Endothelial cell of umbilical vein (primary cell): ENCODE measurements around the gene SNRNP35. TPM values are rescaled to one million over a fixed set of nuclear protein-coding genes. Genes with fewer than 3 reads are reported as not detected.

ENCODE experiments used
- BruUV-seq: library from RNA; stranded (reverse); fragments of 400-500 nt; replicated peaks from 2 replicates; lab custom pipeline; 2021; lab: Mats Ljungman, UMichigan
- CTCF ChIA-PET: fragments of 300-600, 350-600 bp; sonication (Branson Sonifier 250); formaldehyde crosslinking; loops from one replicate; lab custom pipeline; 2021; ENCODE audit warnings: antibody characterized with exemption, inconsistent platforms; lab: Charles Lee
- POLR2A ChIA-PET: fragments of 300-600, 350-600 bp; sonication (Branson Sonifier 250); formaldehyde crosslinking; loops from one replicate; lab custom pipeline; 2021; ENCODE audit warnings: antibody characterized with exemption, inconsistent platforms; lab: Charles Lee
- DNase-seq: peaks from one replicate; pipeline ENCODE4 v3.0.0-alpha.2; 2011; ENCODE audit warnings: low read depth, low spot score
- FAIRE-seq: peaks from 2 replicates; lab custom pipeline; 2011; peaks lifted over from hg19 to GRCh38; lab: Jason Lieb, UNC
- H2AFZ ChIP-seq: 2 replicates; pipeline ENCODE4 v1.6.0; 2012; ENCODE audit warnings: low read depth, low read length, control low read depth, inconsistent platforms
- H3K27ac ChIP-seq: 2 replicates; pipeline ENCODE4 v1.5.1; 2011; ENCODE audit warnings: low read depth, mild to moderate bottlenecking, control low read depth, low read length, moderate library complexity; ENCODE audit not compliant: insufficient read depth
- H3K27me3 ChIP-seq, 2 experiments: 2 replicates each; pipeline versions ENCODE4 v1.6.0 to v1.6.1; 2011; ENCODE audit warnings: low read length in 2 of 2, mixed read lengths in 1 of 2; ENCODE audit not compliant: control insufficient read depth in 2 of 2, insufficient read depth in 2 of 2
- H3K36me3 ChIP-seq, 2 experiments: 2 replicates in 1 of 2; 3 replicates in 1 of 2; pipeline ENCODE4 v1.5.1; 2011; ENCODE audit warnings: low read length in 2 of 2, mild to moderate bottlenecking in 1 of 2, moderate library complexity in 1 of 2; ENCODE audit not compliant: control insufficient read depth in 2 of 2, insufficient read depth in 2 of 2; ENCODE audit errors: extremely low read depth in 1 of 2
- H3K4me1 ChIP-seq: 3 replicates; pipeline ENCODE4 v1.5.1; 2011; ENCODE audit warnings: mild to moderate bottlenecking, low read length; ENCODE audit not compliant: control insufficient read depth, insufficient read depth; ENCODE audit errors: extremely low read depth
- H3K4me2 ChIP-seq: 2 replicates; pipeline ENCODE4 v1.6.1; 2011; ENCODE audit warnings: low read length, control low read depth, mixed read lengths; ENCODE audit not compliant: insufficient read depth
- H3K4me3 ChIP-seq, 3 experiments: fragments of 200-600 bp in 1 of 3; sonication (generic), shearing (Covaris generic) in 1 of 3; replicated peaks in 1 of 3; 2 replicates each; pipeline ENCODE4 v1.5.1; 2011 to 2016; ENCODE audit warnings: control low read depth in 3 of 3, low read length in 3 of 3, mild to moderate bottlenecking in 2 of 3, inconsistent platforms in 1 of 3, low read depth in 1 of 3, moderate library complexity in 1 of 3; ENCODE audit not compliant: insufficient read depth in 1 of 3
- H3K79me2 ChIP-seq: 2 replicates; pipeline ENCODE4 v1.6.0; 2012; ENCODE audit warnings: low read length, inconsistent platforms; ENCODE audit not compliant: control insufficient read depth, insufficient read depth
- H3K9ac ChIP-seq: replicated peaks from 2 replicates; pipeline ENCODE3; 2011; ENCODE audit warnings: low read length, control low read depth; ENCODE audit not compliant: insufficient read depth; ENCODE audit errors: extremely low read depth
- H3K9me1 ChIP-seq: replicated peaks from 3 replicates; pipeline ENCODE4 v1.6.0; 2011; ENCODE audit warnings: mild to moderate bottlenecking, low read length; ENCODE audit not compliant: control insufficient read depth, insufficient read depth; ENCODE audit errors: extremely low read depth
- H3K9me3 ChIP-seq: replicated peaks from 2 replicates; pipeline ENCODE4 v1.5.1; 2012; ENCODE audit warnings: low read length, inconsistent platforms; ENCODE audit not compliant: control insufficient read depth, insufficient read depth
- H4K20me1 ChIP-seq: replicated peaks from 2 replicates; pipeline ENCODE3; 2011; ENCODE audit warnings: mild to moderate bottlenecking, low read length; ENCODE audit not compliant: control insufficient read depth, insufficient read depth; ENCODE audit errors: extremely low read depth
- EZH2 ChIP-seq: IDR thresholded peaks from 2 replicates; pipeline ENCODE4 v1.6.1; 2012; ENCODE audit warnings: borderline replicate concordance, low read depth, mild to moderate bottlenecking, moderate library complexity, low read length, inconsistent platforms; ENCODE audit not compliant: severe bottlenecking
- FOS ChIP-seq: IDR thresholded peaks from 2 replicates; pipeline ENCODE4 v1.6.1; 2011; ENCODE audit warnings: mild to moderate bottlenecking, low read length, moderate library complexity, borderline replicate concordance; ENCODE audit not compliant: insufficient read depth
- GATA2 ChIP-seq: IDR thresholded peaks from 2 replicates; pipeline ENCODE4 v1.7.0; 2011; ENCODE audit warnings: low read depth, mild to moderate bottlenecking, moderate library complexity, mixed read lengths, low read length; ENCODE audit not compliant: insufficient read length, insufficient read depth
- JUN ChIP-seq: IDR thresholded peaks from 2 replicates; pipeline ENCODE4 v1.6.1; 2011; ENCODE audit warnings: borderline replicate concordance, low read depth; ENCODE audit not compliant: insufficient read length, insufficient read depth
- MYC ChIP-seq: IDR thresholded peaks from one replicate; pipeline ENCODE4 v1.6.1; 2011; ENCODE audit warnings: mild to moderate bottlenecking, low read depth, low read length
- POLR2A ChIP-seq: IDR thresholded peaks from 2 replicates; pipeline ENCODE4 v1.6.1; 2012; ENCODE audit warnings: low read depth, mild to moderate bottlenecking, control low read depth, low read length
- POLR2AphosphoS5 ChIP-seq: IDR thresholded peaks from 2 replicates; pipeline ENCODE4 v1.6.1; 2012; ENCODE audit warnings: low read depth, mild to moderate bottlenecking, control low read depth, low read length, moderate library complexity; ENCODE audit not compliant: insufficient read depth
- dilution Hi-C: fragments of 300-500 bp; cut with MboI; formaldehyde crosslinking; loops from one replicate; pipeline ENCODE4 v1.15.0; 2019; ENCODE audit warnings: low sequenced_read_pairs; ENCODE audit not compliant: extremely low pct_ligation_motif_present
- intact Hi-C: fragments of 100-400 bp; cut with micrococcal nuclease; formaldehyde crosslinking; loops from one replicate; pipeline ENCODE4 v1.10.0; 2022
- polyA plus RNA-seq, 4 experiments: library from polyadenylated mRNA; depleted of rRNA in 3 of 4; stranded (reverse) in 3 of 4; unstranded in 1 of 4; fragments of >200 nt; gene quantifications; 2 replicates each; pipeline versions ENCODE4 v1.2.1 to v1.2.3, GENCODE V29; 2011 to 2012; ENCODE audit warnings: missing spikeins in 1 of 4
- total RNA-seq: library from RNA; stranded (reverse); gene quantifications from 2 replicates; pipeline ENCODE4 v1.2.3, GENCODE V29; 2021
- TF ChIP-seq, protein P1 (sequence below): IDR thresholded peaks from 2 replicates; pipeline ENCODE4 v1.6.1; 2011; ENCODE audit not compliant: insufficient read depth, insufficient read length
- TF ChIP-seq, protein P2 (sequence below), 2 donors: IDR thresholded peaks; 1 replicate in 1 of 2; 2 replicates in 1 of 2; pipeline ENCODE4 v1.5.1; 2011; ENCODE audit warnings: low read length in 2 of 2, mild to moderate bottlenecking in 2 of 2, moderate library complexity in 2 of 2, control low read depth in 1 of 2, inconsistent platforms in 1 of 2, low read depth in 1 of 2; ENCODE audit not compliant: insufficient read depth in 1 of 2; ENCODE audit errors: extremely low read depth in 1 of 2

Gene SNRNP35
- total and polyA plus RNA-seq, 2 donors (not counting 3 experiments of a cell fraction or from before 2014, with no cell fraction given) = 15.9 to 30.6 TPM

DNA sequence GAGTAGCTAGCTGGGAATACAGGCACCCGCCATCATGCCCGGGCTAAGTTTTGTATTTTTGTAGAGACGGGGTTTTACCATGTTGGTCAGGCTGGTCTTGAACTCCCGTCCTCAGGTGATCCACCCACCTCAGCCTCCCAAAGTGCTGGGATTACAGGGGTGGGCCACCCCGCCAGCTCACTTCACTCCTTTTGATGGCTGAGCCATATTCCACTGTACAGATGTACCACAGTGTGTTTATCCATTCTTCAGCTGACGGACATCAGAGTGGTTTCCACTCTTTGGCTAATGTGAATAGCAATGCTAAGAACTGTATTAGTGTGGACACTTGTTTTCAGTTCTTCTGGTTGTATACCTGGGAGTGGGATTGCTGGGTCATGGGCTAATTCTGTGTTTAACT lies 29.5 kb downstream of the SNRNP35 start:
- Histone ChIP-seq H3K36me3 (peaks cover 0 to 3% of the 10 kb centered on the region in 2 experiments), H3K4me3 (no peak overlapping the region), H3K4me1 (peaks cover 8% of the 10 kb centered on the region), H3K9me1 (no peaks in the 10 kb centered on the region), H3K27me3 (no peaks in the 10 kb centered on the region), H3K9ac (no peak overlapping the region), H3K79me2 (no peaks in the 10 kb centered on the region), H3K9me3 (no peaks in the 10 kb centered on the region), H3K4me2 (no peak overlapping the region), H4K20me1 (no peaks in the 10 kb centered on the region), H2AFZ (no peak overlapping the region), H3K27ac (no peak overlapping the region)
- POLR2A ChIA-PET = no interaction called here
- CTCF ChIA-PET = no interaction called here
- dilution Hi-C loops = no loop called here
- intact Hi-C loops = no loop called here
- FAIRE-seq = no peak
- BruUV-seq = no TSS peak
- no peak for DNase-seq
- no peak for TF ChIP-seq POLR2AphosphoS5
- TF ChIP-seq, protein P1, sequence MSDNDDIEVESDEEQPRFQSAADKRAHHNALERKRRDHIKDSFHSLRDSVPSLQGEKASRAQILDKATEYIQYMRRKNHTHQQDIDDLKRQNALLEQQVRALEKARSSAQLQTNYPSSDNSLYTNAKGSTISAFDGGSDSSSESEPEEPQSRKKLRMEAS = no peak
- TF ChIP-seq, protein P2, sequence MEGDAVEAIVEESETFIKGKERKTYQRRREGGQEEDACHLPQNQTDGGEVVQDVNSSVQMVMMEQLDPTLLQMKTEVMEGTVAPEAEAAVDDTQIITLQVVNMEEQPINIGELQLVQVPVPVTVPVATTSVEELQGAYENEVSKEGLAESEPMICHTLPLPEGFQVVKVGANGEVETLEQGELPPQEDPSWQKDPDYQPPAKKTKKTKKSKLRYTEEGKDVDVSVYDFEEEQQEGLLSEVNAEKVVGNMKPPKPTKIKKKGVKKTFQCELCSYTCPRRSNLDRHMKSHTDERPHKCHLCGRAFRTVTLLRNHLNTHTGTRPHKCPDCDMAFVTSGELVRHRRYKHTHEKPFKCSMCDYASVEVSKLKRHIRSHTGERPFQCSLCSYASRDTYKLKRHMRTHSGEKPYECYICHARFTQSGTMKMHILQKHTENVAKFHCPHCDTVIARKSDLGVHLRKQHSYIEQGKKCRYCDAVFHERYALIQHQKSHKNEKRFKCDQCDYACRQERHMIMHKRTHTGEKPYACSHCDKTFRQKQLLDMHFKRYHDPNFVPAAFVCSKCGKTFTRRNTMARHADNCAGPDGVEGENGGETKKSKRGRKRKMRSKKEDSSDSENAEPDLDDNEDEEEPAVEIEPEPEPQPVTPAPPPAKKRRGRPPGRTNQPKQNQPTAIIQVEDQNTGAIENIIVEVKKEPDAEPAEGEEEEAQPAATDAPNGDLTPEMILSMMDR (IDR thresholded peaks at IDR 0.05; ENCODE audit: extremely low read depth in 1 of 2, insufficient read depth in 1 of 2, low read depth in 1 of 2, low read length in 2 of 2) = no peak
- no peak for TF ChIP-seq GATA2
- TF ChIP-seq POLR2A = no peak
- no peak for TF ChIP-seq JUN
- no peak for TF ChIP-seq EZH2
- no peak for TF ChIP-seq MYC
- TF ChIP-seq FOS = no peak
